Subcutaneous abdominal adipose tissue (tissue), 5 donors: ENCODE results near the gene MYCBP2.
"Not testable (repeated sequence)": the region's sequence is repeated elsewhere in the genome, so short reads cannot be mapped to it uniquely, and the experiment has no call there.

Source experiments
- H3K27ac ChIP-seq: one replicate; pipeline ENCODE4 v1.7.0; 2013; ENCODE audit warnings: low read depth, mild to moderate bottlenecking, inconsistent platforms, low read length, moderate library complexity
- H3K27me3 ChIP-seq, 5 donors: one replicate each; pipeline ENCODE4 v1.7.0; 2013; ENCODE audit warnings: low read length in 5 of 5, inconsistent platforms in 1 of 5; ENCODE audit not compliant: control insufficient read depth in 5 of 5, insufficient read depth in 4 of 5
- H3K36me3 ChIP-seq, 5 donors: one replicate each; pipeline ENCODE4 v1.7.0; 2013; ENCODE audit warnings: low read length in 5 of 5; ENCODE audit not compliant: control insufficient read depth in 5 of 5, insufficient read depth in 5 of 5
- H3K4me1 ChIP-seq, 5 donors: one replicate each; pipeline ENCODE4 v1.7.0; 2013; ENCODE audit warnings: low read length in 5 of 5, mild to moderate bottlenecking in 3 of 5, moderate library complexity in 1 of 5; ENCODE audit not compliant: control insufficient read depth in 5 of 5, insufficient read depth in 5 of 5
- H3K4me3 ChIP-seq, 5 donors: one replicate each; pipeline ENCODE4 v1.7.0; 2013; ENCODE audit warnings: low read length in 5 of 5, low read depth in 1 of 5
- H3K9ac ChIP-seq, 5 donors: one replicate each; pipeline ENCODE4 v1.7.0; 2013; ENCODE audit warnings: low read length in 5 of 5, mild to moderate bottlenecking in 4 of 5, moderate library complexity in 3 of 5
- H3K9me3 ChIP-seq, 5 donors: one replicate each; pipeline ENCODE4 v1.7.0; 2013; ENCODE audit warnings: low read length in 5 of 5; ENCODE audit not compliant: control insufficient read depth in 5 of 5
- donor health status: healthy.
- donor health status: healthy.
- donor health status: healthy.
- donor health status: healthy.
- donor health status: healthy.

The MYCBP2 gene

DNA sequence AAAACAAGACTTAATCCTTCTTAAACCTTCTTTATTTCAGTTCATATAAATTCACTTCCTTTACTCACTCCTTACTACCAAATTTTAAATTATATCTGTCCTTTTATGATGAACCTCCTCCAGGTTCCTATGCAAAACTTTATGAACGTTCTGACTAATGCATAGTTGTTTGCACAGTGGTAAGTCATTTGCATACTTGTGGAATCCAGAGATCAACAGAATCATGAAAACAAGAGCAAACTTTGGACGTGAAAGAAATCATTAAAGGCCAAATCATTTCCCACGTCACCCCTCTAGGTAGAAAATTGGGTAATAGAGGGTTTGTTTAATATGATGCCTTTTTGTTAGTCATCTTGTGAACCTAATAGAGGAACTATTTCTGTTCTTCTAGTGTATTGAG lies 32.3 kb upstream of the MYCBP2 start:
- Histone ChIP-seq H3K27me3 (no peaks in the 10 kb centered on the region), H3K9me3 (no peaks in the 10 kb centered on the region), H3K4me1 (no peaks in the 10 kb centered on the region), H3K4me3 (no peak overlapping the region), H3K36me3 (no peaks in the 10 kb centered on the region), H3K27ac (no peak overlapping the region), H3K9ac (no peak overlapping the region)

- no peaks in the 10 kb centered on the region for H3K27me3 ChIP-seq
- H3K4me1 ChIP-seq, result no peaks in the 10 kb centered on the region
- no peaks in the 10 kb centered on the region for H3K9me3 ChIP-seq
- H3K36me3 ChIP-seq, result no peaks in the 10 kb centered on the region
- H3K27ac ChIP-seq, result no peak overlapping the region
- H3K9ac ChIP-seq, result no peak overlapping the region
- H3K4me3 ChIP-seq, result no peak overlapping the region
Measured at GRCh38 chr13:77358001-77358400, 31.1 kb upstream of the MYCBP2 start.

DNA sequence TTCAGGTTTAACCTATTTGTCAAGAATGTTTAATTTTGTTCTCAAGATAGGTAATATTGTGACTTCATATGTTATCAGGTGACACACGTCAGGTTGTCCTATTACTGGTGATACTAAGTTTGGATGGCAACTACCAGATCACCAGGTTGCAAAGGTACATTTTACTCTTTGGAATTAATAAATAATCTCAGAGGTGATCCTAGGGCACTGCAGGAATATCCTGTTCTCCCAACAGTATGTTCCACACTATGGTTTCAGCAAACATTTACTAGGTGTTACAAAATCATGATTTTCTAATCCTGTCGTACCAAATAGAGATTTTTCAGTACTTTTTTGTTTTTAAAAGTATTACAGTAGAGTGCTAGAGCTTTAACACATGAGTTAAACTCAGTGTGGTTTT lies 29.3 kb upstream of the MYCBP2 start:
- H3K27me3 ChIP-seq, result no peaks in the 10 kb centered on the region
- H3K4me3 ChIP-seq, result no peak overlapping the region
- H3K4me1 ChIP-seq, result no peaks in the 10 kb centered on the region
- no peaks in the 10 kb centered on the region for H3K9me3 ChIP-seq
- H3K9ac ChIP-seq, result no peak overlapping the region
- no peaks in the 10 kb centered on the region for H3K36me3 ChIP-seq
- no peak overlapping the region for H3K27ac ChIP-seq

DNA sequence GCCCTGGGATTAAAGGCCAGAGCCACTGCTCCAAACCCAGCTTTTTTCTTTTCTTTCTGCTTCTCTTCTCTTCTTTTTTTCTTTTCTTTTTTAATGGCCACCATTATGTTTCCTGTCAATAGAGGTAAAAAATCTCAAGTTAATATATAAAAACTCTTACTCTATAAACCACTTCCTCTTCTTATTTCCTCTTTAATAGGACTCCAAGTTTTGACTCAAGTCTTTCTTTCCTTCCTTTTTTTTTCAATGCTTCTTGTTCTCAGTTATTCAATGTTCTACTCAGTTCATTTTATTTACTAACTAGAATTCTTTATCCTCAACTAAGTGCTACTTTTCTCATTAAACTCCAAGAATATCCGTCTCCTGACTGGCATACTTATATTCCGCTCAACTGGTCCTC lies 27.1 kb upstream of the MYCBP2 start:
- no peaks in the 10 kb centered on the region for H3K27me3 ChIP-seq
- H3K4me1 ChIP-seq, result no peaks in the 10 kb centered on the region
- no peak overlapping the region for H3K9ac ChIP-seq
- no peaks in the 10 kb centered on the region for H3K36me3 ChIP-seq
- H3K9me3 ChIP-seq, result no peaks in the 10 kb centered on the region
- no peak overlapping the region for H3K27ac ChIP-seq
- no peak overlapping the region for H3K4me3 ChIP-seq

GRCh38 chr13:77351315-77351714 lies 24.4 kb upstream of the MYCBP2 start:
- H3K4me3 ChIP-seq, result no peak overlapping the region
- no peaks in the 10 kb centered on the region for H3K27me3 ChIP-seq
- H3K9me3 ChIP-seq, result no peaks in the 10 kb centered on the region
- no peaks in the 10 kb centered on the region for H3K4me1 ChIP-seq
- H3K27ac ChIP-seq, result no peak overlapping the region
- no peaks in the 10 kb centered on the region for H3K36me3 ChIP-seq
- H3K9ac ChIP-seq, result no peak overlapping the region

DNA sequence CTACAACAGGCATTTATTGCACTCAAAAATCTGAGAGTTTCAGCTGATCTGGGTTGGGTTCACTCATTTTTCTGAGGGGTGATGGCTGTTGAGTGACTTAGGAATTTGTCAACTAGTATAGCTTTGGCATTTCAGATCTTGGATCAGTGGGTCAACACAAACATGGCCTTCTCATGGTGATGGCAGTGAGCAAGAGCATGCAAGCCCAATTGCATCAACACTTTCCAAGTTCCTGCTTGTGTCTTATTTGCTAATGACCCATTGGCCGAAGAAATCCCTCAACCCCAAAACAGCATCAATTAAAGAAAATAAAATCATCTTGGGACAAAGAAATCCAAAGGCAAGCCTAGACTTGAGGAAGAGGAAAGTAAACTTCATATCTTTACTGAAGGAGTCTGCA lies 23.9 kb upstream of the MYCBP2 start:
- Histone ChIP-seq H3K4me3 (no peak overlapping the region), H3K27me3 (no peaks in the 10 kb centered on the region), H3K9ac (no peak overlapping the region), H3K9me3 (no peaks in the 10 kb centered on the region), H3K27ac (no peak overlapping the region), H3K36me3 (no peaks in the 10 kb centered on the region), H3K4me1 (no peaks in the 10 kb centered on the region)

GRCh38 chr13:77349365-77349764 lies 22.5 kb upstream of the MYCBP2 start:
- no peaks in the 10 kb centered on the region for H3K27me3 ChIP-seq
- no peaks in the 10 kb centered on the region for H3K36me3 ChIP-seq
- H3K9ac ChIP-seq, result no peak overlapping the region
- no peak overlapping the region for H3K4me3 ChIP-seq
- no peaks in the 10 kb centered on the region for H3K4me1 ChIP-seq
- H3K27ac ChIP-seq, result no peak overlapping the region
- no peaks in the 10 kb centered on the region for H3K9me3 ChIP-seq

- not testable (repeated sequence) for H3K27me3 ChIP-seq, H3K4me1 ChIP-seq, H3K27ac ChIP-seq, H3K9ac ChIP-seq, H3K9me3 ChIP-seq, H3K36me3 ChIP-seq, H3K4me3 ChIP-seq
Measured at GRCh38 chr13:77347351-77347750, 20.5 kb upstream of the MYCBP2 start.

DNA sequence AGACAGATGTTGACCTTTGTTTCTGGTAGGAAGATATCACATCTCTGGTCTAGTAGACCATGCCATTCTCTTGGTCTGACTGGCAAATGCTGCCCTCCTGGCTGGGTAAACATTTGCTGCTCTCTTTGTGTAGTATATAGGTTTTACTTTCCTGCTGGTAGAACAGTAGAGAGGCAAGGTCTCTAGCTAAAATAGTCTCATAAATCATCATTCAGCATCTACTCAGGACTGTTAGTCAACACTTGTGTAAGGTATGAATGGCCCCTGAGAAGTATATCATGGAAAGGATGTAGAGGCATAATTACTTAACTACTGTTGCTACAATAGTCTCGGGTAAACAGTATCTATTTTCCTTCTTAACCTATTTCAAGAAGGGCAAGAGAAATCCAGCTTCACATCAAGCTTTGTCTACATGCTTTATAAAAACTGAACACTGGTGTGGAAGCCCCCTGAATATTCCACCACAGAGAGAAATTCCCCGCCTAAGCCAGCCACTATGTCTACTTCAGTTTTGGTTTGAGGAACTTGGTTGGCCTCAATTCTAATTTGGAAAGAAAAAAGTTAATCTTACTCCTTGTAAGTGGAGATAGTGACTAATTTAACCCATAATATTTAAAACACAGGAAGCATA lies 18.4 kb upstream of the MYCBP2 start:
- no peak overlapping the region for H3K9ac ChIP-seq
- no peak overlapping the region for H3K27ac ChIP-seq
- no peaks in the 10 kb centered on the region for H3K27me3 ChIP-seq
- H3K4me3 ChIP-seq, result no peak overlapping the region
- H3K36me3 ChIP-seq, result no peaks in the 10 kb centered on the region
- H3K9me3 ChIP-seq, result no peaks in the 10 kb centered on the region
- H3K4me1 ChIP-seq, result no peaks in the 10 kb centered on the region

- Histone ChIP-seq H3K9me3 (no peaks in the 10 kb centered on the region), H3K36me3 (no peaks in the 10 kb centered on the region)
Measured at GRCh38 chr13:77343841-77344240, 16.9 kb upstream of the MYCBP2 start.

DNA sequence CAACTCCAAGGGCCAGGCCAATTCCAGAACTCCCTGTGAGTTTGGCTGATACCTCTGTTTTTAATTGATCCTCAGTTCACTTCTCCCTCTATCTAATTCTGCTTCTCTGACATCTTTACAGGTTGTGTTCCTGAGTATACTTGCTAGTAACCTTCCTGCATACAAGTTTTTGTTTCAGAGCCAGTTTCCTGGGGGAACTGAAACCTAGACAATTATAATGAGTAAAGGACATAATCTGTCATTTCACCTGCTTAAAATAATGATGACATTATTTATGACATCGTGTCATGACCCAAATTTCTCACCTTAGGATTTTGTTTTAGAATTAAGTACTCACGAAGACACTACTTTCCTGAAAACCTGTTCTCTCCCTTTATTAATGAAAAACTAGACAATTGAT lies 12.5 kb upstream of the MYCBP2 start:
- peaks cover 4 to 13% (median 9%) of the 10 kb centered on the region in 5 donors for H3K4me1 ChIP-seq
- H3K27ac ChIP-seq, result no peak overlapping the region
- H3K27me3 ChIP-seq, result no peaks in the 10 kb centered on the region
- no peak overlapping the region for H3K9ac ChIP-seq
- no peak overlapping the region for H3K4me3 ChIP-seq
- H3K9me3 ChIP-seq, result no peaks in the 10 kb centered on the region
- H3K36me3 ChIP-seq, result no peaks in the 10 kb centered on the region

More at GRCh38 chr13:77343841-77344240, 16.9 kb upstream of the MYCBP2 start:
- Histone ChIP-seq H3K9ac (no peak overlapping the region), H3K4me3 (no peak overlapping the region), H3K27ac (no peak overlapping the region), H3K4me1 (peaks cover 4 to 8% (median 5%) of the 10 kb centered on the region in 5 donors), H3K27me3 (no peaks in the 10 kb centered on the region)
